Vagina (tissue), 1 donor: ENCODE measurements around the gene HSPA4L. TPM values are rescaled to one million over a fixed set of nuclear protein-coding genes. Genes with fewer than 3 reads are reported as not detected.

Source experiments
- total RNA-seq: library from RNA; depleted of rRNA; stranded (reverse); fragments of >200 nt; gene quantifications from one replicate; pipeline ENCODE4 v1.2.3, GENCODE V29; 2016

HSPA4L gene
- total RNA-seq, 1 donor from 2014 or later, result 14.2 TPM

Other genes with a start within 250 kb of the HSPA4L start
- gene INTU, start 149.4 kb upstream of the HSPA4L start, total RNA-seq, result 8.8 TPM
- not detected for gene SLC25A31, start 51.9 kb upstream of the HSPA4L start, total RNA-seq
- 6.6 TPM for gene PLK4, start 98.6 kb downstream of the HSPA4L start, total RNA-seq
- gene MFSD8, start 182.9 kb downstream of the HSPA4L start, total RNA-seq, result 38.8 TPM
- gene ABHD18, start 183.1 kb downstream of the HSPA4L start, total RNA-seq, result 8.6 TPM